Upper lobe of right lung (tissue), 1 donor: ENCODE measurements around the gene ZBTB34. TPM values are rescaled to one million over a fixed set of nuclear protein-coding genes. Genes with fewer than 3 reads are reported as not detected.

Experiments
- ATAC-seq: fragments of 200-7000 bp; cut with Tn5 transposase; one replicate; pipeline ENCODE4 v1.9.1; 2020; ENCODE audit warnings: mild to moderate bottlenecking, moderate library complexity
- DNase-seq: peaks from one replicate; pipeline ENCODE4 v3.0.0-alpha.2; 2020
- H3K27ac ChIP-seq: fragments of 200-600 bp; one replicate; pipeline ENCODE4 v1.8.0; 2022
- H3K27me3 ChIP-seq: fragments of 200-600 bp; one replicate; pipeline ENCODE4 v1.8.0; 2022; ENCODE audit warnings: mild to moderate bottlenecking
- H3K36me3 ChIP-seq: fragments of 200-600 bp; one replicate; pipeline ENCODE4 v1.8.0; 2022
- H3K4me1 ChIP-seq: fragments of 200-600 bp; one replicate; pipeline ENCODE4 v1.8.0; 2022
- H3K4me3 ChIP-seq: fragments of 200-600 bp; one replicate; pipeline ENCODE4 v1.8.0; 2022; ENCODE audit warnings: mild to moderate bottlenecking
- H3K9me3 ChIP-seq: fragments of 200-600 bp; one replicate; pipeline ENCODE4 v1.8.0; 2022
- CTCF ChIP-seq: fragments of 200-600 bp; IDR thresholded peaks from one replicate; pipeline ENCODE4 v1.8.0; 2022; ENCODE audit warnings: antibody characterized with exemption
- intact Hi-C: fragments of 100-400 bp; cut with DNase I; formaldehyde crosslinking; loops from one replicate; pipeline ENCODE4 v1.11.0; 2022
- total RNA-seq: library from RNA; stranded (reverse); fragmentation: NEBNext Ultra II Directional; extraction: Animal tissue kit (Norgen Biotek cat#: 25700); gene quantifications from one replicate; pipeline ENCODE4 v1.2.1, GENCODE V29; 2021
- donor health status: DM: no; HTN: yes; CAD: no; lungs with severe emphysema.

ZBTB34 gene
- total RNA-seq, 1 donor from 2014 or later: 15.1 TPM

DNA sequence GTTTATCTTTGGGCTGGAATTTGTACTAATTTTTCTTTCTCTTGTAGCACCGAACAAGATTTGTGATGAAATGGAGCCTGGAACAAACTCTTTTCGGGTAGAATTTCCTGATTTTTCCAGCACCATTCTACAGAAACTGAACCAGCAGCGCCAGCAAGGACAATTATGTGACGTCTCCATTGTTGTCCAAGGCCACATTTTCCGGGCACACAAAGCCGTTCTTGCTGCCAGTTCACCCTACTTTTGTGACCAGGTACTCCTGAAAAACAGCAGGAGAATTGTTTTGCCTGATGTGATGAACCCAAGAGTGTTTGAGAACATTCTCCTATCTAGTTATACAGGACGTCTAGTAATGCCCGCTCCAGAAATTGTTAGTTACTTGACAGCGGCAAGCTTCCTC lies 28.0 kb upstream of the ZBTB34 start:
- Histone ChIP-seq H3K4me1 (peaks cover 5% of the 10 kb centered on the region), H3K9me3 (no peaks in the 10 kb centered on the region), H3K27ac (no peak overlapping the region), H3K27me3 (no peaks in the 10 kb centered on the region), H3K36me3 (peaks cover 50% of the 10 kb centered on the region), H3K4me3 (no peak overlapping the region)
- no peak for DNase-seq
- intact Hi-C loops: no loop called here
- no peak for TF ChIP-seq CTCF
- ATAC-seq: no peak

GRCh38 chr9:126833020-126833419 lies 27.4 kb upstream of the ZBTB34 start:
- Histone ChIP-seq H3K36me3 (peaks cover 50% of the 10 kb centered on the region), H3K4me3 (no peak overlapping the region), H3K4me1 (peaks cover 5% of the 10 kb centered on the region), H3K27me3 (no peaks in the 10 kb centered on the region), H3K27ac (no peak overlapping the region), H3K9me3 (no peaks in the 10 kb centered on the region)
- DNase-seq: no peak
- TF ChIP-seq CTCF: no peak
- intact Hi-C loops: no loop called here
- ATAC-seq: no peak

DNA sequence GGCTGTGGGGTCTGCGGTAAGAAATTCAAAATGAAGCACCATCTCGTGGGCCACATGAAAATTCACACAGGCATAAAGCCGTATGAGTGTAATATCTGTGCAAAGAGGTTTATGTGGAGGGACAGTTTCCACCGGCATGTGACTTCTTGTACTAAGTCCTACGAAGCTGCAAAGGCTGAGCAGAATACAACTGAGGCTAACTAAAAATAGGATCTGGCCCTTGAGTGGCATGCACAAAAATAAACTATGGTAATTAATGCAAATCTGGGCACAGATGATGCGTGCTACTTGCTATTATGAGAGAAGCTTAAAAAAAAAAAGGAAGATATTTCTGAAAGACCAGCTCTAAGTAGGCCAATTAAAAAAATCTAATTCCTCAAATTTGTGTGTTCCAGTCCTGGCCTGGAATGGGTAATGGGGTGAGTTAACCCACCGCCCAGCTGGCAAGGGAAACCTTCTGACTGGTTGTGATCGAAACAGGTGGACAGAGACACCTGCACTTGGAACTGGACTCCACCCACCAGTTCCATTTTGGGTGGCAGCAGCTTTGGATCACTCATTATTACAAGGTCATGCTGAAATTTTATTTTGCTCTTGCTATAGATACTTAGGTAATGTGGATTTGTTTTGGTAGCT lies 26.6 kb upstream of the ZBTB34 start:
- peaks cover 58% of the 10 kb centered on the region for H3K36me3 ChIP-seq
- no peak overlapping the region for H3K27ac ChIP-seq
- intact Hi-C loops: no loop called here

DNA sequence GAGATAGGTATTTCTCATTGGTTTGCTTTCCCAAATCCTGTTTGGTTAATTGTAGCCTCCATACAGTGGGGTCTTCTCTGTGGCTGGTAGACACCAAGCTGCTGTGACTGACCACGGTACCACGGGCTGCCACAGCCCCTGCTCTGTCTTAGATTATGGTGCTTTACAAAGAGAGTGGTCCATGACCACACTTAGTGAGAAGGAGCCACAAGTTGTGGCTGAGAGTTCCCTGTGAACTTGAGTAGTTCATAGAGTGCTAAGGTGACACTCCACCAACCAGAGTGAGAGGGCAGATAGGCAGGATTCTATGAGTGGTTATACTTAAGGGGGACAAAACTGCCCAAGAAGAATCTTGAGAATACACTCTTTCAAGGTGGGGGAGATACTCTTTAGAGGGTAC lies 25.8 kb upstream of the ZBTB34 start:
- Histone ChIP-seq H3K36me3 (peaks cover 61% of the 10 kb centered on the region), H3K4me3 (no peak overlapping the region), H3K9me3 (no peaks in the 10 kb centered on the region), H3K27ac (no peak overlapping the region), H3K27me3 (no peaks in the 10 kb centered on the region), H3K4me1 (peaks cover 5% of the 10 kb centered on the region)
- DNase-seq (no peak), ATAC-seq (peak; percentile 44)
- intact Hi-C loops: no loop called here
- no peak for TF ChIP-seq CTCF

More for the DNA sequence above, 26.6 kb upstream of the ZBTB34 start:
- ATAC-seq: no peak
- Histone ChIP-seq H3K9me3 (no peaks in the 10 kb centered on the region), H3K4me3 (no peak overlapping the region), H3K4me1 (peaks cover 5% of the 10 kb centered on the region), H3K27me3 (no peaks in the 10 kb centered on the region)
- TF ChIP-seq CTCF: no peak
- DNase-seq: no peak

GRCh38 chr9:126836216-126836615 lies 24.2 kb upstream of the ZBTB34 start:
- TF ChIP-seq CTCF: no peak
- ATAC-seq (no peak), DNase-seq (no peak)
- intact Hi-C loops: no loop called here
- no peak overlapping the region for H3K4me3 ChIP-seq
- H3K9me3 ChIP-seq: no peaks in the 10 kb centered on the region
- no peak overlapping the region for H3K27ac ChIP-seq
- H3K27me3 ChIP-seq: no peaks in the 10 kb centered on the region
- H3K4me1 ChIP-seq: peaks cover 5% of the 10 kb centered on the region
- H3K36me3 ChIP-seq: peaks cover 61% of the 10 kb centered on the region
